Measurements from ENCODE around the gene PLAAT5.

DNA sequence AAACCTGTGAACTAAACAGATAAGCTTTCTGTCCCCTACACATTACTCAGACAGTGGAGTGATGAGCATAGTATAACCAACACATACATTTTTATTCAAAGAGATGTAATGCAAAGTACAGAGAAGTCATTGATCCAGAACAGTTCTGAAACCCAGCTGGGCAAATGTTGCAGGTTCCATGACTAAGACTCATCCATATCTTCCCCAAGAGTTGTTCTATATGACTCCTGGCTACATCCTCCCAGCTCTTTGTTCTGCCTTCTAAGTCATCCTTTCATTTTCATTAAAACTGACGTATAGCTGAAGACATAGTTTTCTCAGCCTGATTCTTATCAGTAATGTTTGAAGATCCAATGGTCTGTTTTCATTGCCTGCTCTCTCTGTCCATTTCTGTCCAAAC lies 47.3 kb downstream of the PLAAT5 start:
- TF ChIP-seq, protein P1, sequence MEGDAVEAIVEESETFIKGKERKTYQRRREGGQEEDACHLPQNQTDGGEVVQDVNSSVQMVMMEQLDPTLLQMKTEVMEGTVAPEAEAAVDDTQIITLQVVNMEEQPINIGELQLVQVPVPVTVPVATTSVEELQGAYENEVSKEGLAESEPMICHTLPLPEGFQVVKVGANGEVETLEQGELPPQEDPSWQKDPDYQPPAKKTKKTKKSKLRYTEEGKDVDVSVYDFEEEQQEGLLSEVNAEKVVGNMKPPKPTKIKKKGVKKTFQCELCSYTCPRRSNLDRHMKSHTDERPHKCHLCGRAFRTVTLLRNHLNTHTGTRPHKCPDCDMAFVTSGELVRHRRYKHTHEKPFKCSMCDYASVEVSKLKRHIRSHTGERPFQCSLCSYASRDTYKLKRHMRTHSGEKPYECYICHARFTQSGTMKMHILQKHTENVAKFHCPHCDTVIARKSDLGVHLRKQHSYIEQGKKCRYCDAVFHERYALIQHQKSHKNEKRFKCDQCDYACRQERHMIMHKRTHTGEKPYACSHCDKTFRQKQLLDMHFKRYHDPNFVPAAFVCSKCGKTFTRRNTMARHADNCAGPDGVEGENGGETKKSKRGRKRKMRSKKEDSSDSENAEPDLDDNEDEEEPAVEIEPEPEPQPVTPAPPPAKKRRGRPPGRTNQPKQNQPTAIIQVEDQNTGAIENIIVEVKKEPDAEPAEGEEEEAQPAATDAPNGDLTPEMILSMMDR (IDR thresholded peaks at IDR 0.05), result no peak
- no peak for TF ChIP-seq POLR2A (IDR thresholded peaks at IDR 0.05)

All from thyroid gland (tissue), 4 donors.